Suprapubic skin (tissue), 4 donors: ENCODE results near the gene RFX7. TPM values are rescaled to one million over a fixed set of nuclear protein-coding genes. Genes with fewer than 3 reads are reported as not detected.

ENCODE experiments used
- DNase-seq, 2 donors: peaks; one replicate each; pipeline ENCODE4 v3.0.0-alpha.2; 2019; ENCODE audit warnings: low spot score in 2 of 2
- H3K27ac ChIP-seq: fragments of 200-600 bp; sonication (generic); one replicate; pipeline ENCODE4 v1.5.1; 2019
- H3K27me3 ChIP-seq: fragments of 200-600 bp; sonication (generic); one replicate; pipeline ENCODE4 v1.5.1; 2019
- H3K36me3 ChIP-seq: fragments of 200-600 bp; sonication (generic); one replicate; pipeline ENCODE4 v1.5.1; 2019
- H3K4me1 ChIP-seq: fragments of 200-600 bp; sonication (generic); one replicate; pipeline ENCODE4 v1.5.1; 2019
- H3K4me3 ChIP-seq: fragments of 200-600 bp; sonication (generic); one replicate; pipeline ENCODE4 v1.5.1; 2019; ENCODE audit warnings: mild to moderate bottlenecking
- H3K9me3 ChIP-seq: fragments of 200-600 bp; sonication (generic); one replicate; pipeline ENCODE4 v1.5.1; 2019
- CTCF ChIP-seq, 2 donors: fragments of 200-600 bp in 1 of 2; fragments of 450-650 bp in 1 of 2; sonication (generic) in 1 of 2; IDR thresholded peaks; one replicate each; pipeline ENCODE4 v1.5.1; 2016 to 2019; ENCODE audit warnings: antibody characterized with exemption in 2 of 2, mild to moderate bottlenecking in 1 of 2, moderate library complexity in 1 of 2
- EP300 ChIP-seq: sonication (generic); formaldehyde crosslinking; IDR thresholded peaks from one replicate; pipeline ENCODE4 v1.6.1; 2017; ENCODE audit warnings: antibody characterized with exemption
- POLR2A ChIP-seq, 2 donors: fragments of 450-650 bp; IDR thresholded peaks; one replicate each; pipeline ENCODE4 v1.6.1; 2017; ENCODE audit warnings: antibody characterized with exemption in 2 of 2, mild to moderate bottlenecking in 2 of 2, moderate library complexity in 2 of 2
- POLR2AphosphoS5 ChIP-seq, 3 donors: sonication (generic); formaldehyde crosslinking; IDR thresholded peaks; one replicate each; pipeline ENCODE4 v1.6.1; 2017; ENCODE audit warnings: antibody characterized with exemption in 3 of 3
- WGBS: methylation state at CpG from one replicate; pipeline ENCODE4 v1.1.5; 2018; 5-methylcytosine and 5-hydroxymethylcytosine counted together
- total RNA-seq, 4 donors: library from RNA; depleted of rRNA; stranded (reverse); fragments of >200 nt; gene quantifications; one replicate each; pipeline ENCODE4 v1.1.0, GENCODE V29; 2016

The RFX7 gene
- total RNA-seq, 4 donors from 2014 or later, result 17.8 to 40.4 (median 22.2) TPM

- WGBS, result 58% methylated on average over 2 of the region's 2 CpGs
- H3K9me3 ChIP-seq, result no peaks in the 10 kb centered on the region
- no peak overlapping the region for H3K27ac ChIP-seq
- DNase-seq, result no peak
- H3K4me1 ChIP-seq, result peaks cover 6% of the 10 kb centered on the region
- H3K27me3 ChIP-seq, result no peaks in the 10 kb centered on the region
- H3K4me3 ChIP-seq, result no peak overlapping the region
- no peaks in the 10 kb centered on the region for H3K36me3 ChIP-seq
- TF ChIP-seq POLR2AphosphoS5 (IDR thresholded peaks at IDR 0.05) (no peak), POLR2A (IDR thresholded peaks at IDR 0.05) (no peak), CTCF (IDR thresholded peaks at IDR 0.05) (no peak), EP300 (no peak)
Measured at GRCh38 chr15:56059716-56060115, 184.0 kb downstream of the RFX7 start.

- 51% methylated on average over 2 of the region's 2 CpGs for WGBS
- Histone ChIP-seq H3K9me3 (no peaks in the 10 kb centered on the region), H3K27ac (no peak overlapping the region), H3K36me3 (no peaks in the 10 kb centered on the region), H3K4me1 (peaks cover 6% of the 10 kb centered on the region), H3K27me3 (no peaks in the 10 kb centered on the region), H3K4me3 (no peak overlapping the region)
- TF ChIP-seq POLR2A (IDR thresholded peaks at IDR 0.05) (no peak), CTCF (IDR thresholded peaks at IDR 0.05) (no peak), EP300 (no peak), POLR2AphosphoS5 (IDR thresholded peaks at IDR 0.05) (no peak)
- no peak for DNase-seq
Measured at GRCh38 chr15:56058986-56059385, 184.7 kb downstream of the RFX7 start.

- DNase-seq, result no peak
- Histone ChIP-seq H3K27me3 (no peaks in the 10 kb centered on the region), H3K9me3 (no peaks in the 10 kb centered on the region), H3K4me1 (peaks cover 6% of the 10 kb centered on the region), H3K27ac (no peak overlapping the region), H3K4me3 (no peak overlapping the region), H3K36me3 (no peaks in the 10 kb centered on the region)
- TF ChIP-seq CTCF (IDR thresholded peaks at IDR 0.05), result no peak
- no peak for TF ChIP-seq EP300
- no peak for TF ChIP-seq POLR2AphosphoS5 (IDR thresholded peaks at IDR 0.05)
- no peak for TF ChIP-seq POLR2A (IDR thresholded peaks at IDR 0.05)
- 70% methylated on average over 7 of the region's 7 CpGs for WGBS
Measured at GRCh38 chr15:56056626-56057025, 187.1 kb downstream of the RFX7 start.

- no peak for DNase-seq
- no peak overlapping the region for H3K27ac ChIP-seq
- H3K9me3 ChIP-seq, result no peaks in the 10 kb centered on the region
- H3K36me3 ChIP-seq, result no peaks in the 10 kb centered on the region
- TF ChIP-seq POLR2A (IDR thresholded peaks at IDR 0.05) (no peak), CTCF (IDR thresholded peaks at IDR 0.05) (no peak), POLR2AphosphoS5 (IDR thresholded peaks at IDR 0.05) (no peak)
- no peak overlapping the region for H3K4me3 ChIP-seq
- H3K4me1 ChIP-seq, result no peaks in the 10 kb centered on the region
- H3K27me3 ChIP-seq, result no peaks in the 10 kb centered on the region
Measured at GRCh38 chr15:56053046-56053400, 190.7 kb downstream of the RFX7 start.

- Histone ChIP-seq H3K36me3 (no peaks in the 10 kb centered on the region), H3K4me1 (no peaks in the 10 kb centered on the region), H3K27me3 (no peaks in the 10 kb centered on the region), H3K4me3 (no peak overlapping the region), H3K27ac (no peak overlapping the region), H3K9me3 (no peaks in the 10 kb centered on the region)
- DNase-seq, result no peak
- 14% methylated on average over 2 of the region's 2 CpGs for WGBS
- no peak for TF ChIP-seq POLR2A (IDR thresholded peaks at IDR 0.05)
- peak; percentile 54 to 62 for TF ChIP-seq CTCF (IDR thresholded peaks at IDR 0.05)
- TF ChIP-seq EP300, result no peak
Measured at GRCh38 chr15:56052395-56053045, 191.2 kb downstream of the RFX7 start.
